ENCODE measurements around the gene DND1. TPM values are rescaled to one million over a fixed set of nuclear protein-coding genes. Genes with fewer than 3 reads are reported as not detected.
"Not testable (repeated sequence)": the region's sequence is repeated elsewhere in the genome, so short reads cannot be mapped to it uniquely, and the experiment has no call there.

DND1 gene
- total and polyA plus RNA-seq, 2 donors = 0.52 to 5.0 TPM

DNA sequence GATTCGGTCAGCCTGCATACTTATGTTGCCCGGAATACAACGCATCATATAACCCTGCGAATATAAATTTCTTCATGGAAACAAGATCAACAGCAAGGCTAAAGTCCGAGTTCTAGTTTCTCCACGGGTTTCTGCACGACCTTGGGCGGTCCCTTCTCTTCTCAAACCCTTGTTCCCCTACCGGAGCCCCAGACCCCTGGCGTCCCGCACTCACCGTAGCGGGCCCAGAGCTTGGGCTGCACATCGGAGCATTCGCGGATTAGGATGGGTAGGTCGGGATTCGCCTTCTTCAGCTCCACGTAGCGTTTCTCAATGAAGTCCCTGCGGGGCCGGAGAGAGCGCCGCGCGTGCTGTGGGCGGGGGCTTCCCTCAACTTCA, 26.3 kb downstream of the DND1 start:
- H3K27ac ChIP-seq (ENCODE audit: low read depth in 1 of 2, low read length in 1 of 2) = peak overlapping the region; percentile 85 to 88
- H3K4me3 ChIP-seq (ENCODE audit: low read length in 2 of 2) = peak overlapping the region; percentile 63 to 91
- H3K4me1 ChIP-seq (ENCODE audit: control insufficient read depth in 2 of 2, insufficient read depth in 2 of 2, low read length in 2 of 2) = peaks cover 8 to 14% of the 10 kb centered on the region in 2 donors
- no peak for DNase-seq (ENCODE audit: low read depth in 6 of 9, low spot score in 9 of 9)
- no peaks in the 10 kb centered on the region for H3K27me3 ChIP-seq (ENCODE audit: control insufficient read depth in 2 of 2, insufficient read depth in 1 of 2, low read length in 1 of 2)
- WGBS = 1% methylated on average over 27 of the region's 27 CpGs
- no peaks in the 10 kb centered on the region for H3K9me3 ChIP-seq (ENCODE audit: control insufficient read depth in 2 of 2, insufficient read depth in 1 of 2, low read length in 1 of 2)
- peaks cover 53 to 61% of the 10 kb centered on the region in 2 donors for H3K36me3 ChIP-seq (ENCODE audit: control insufficient read depth in 2 of 2, insufficient read depth in 2 of 2, low read length in 1 of 2)

DNA sequence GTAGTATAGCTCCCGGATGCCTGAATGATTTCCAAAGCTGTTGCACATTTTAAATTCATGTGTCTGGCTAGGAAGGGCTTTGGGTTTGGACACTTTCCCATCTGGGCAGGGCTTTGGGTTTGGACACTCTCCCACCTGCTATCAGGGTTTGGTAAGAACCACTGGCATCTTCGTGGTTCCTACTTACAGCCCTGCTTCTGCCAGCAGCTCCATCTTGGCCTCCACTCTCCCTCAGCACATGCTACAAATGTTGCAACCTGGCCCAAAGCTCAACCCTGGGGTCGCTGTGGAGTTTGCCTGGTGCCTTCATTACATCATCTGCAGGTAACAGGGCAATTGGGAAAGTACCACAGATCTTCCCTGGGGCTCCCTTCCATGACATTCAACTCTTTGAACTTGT, 30.7 kb downstream of the DND1 start:
- H3K36me3 ChIP-seq (ENCODE audit: control insufficient read depth in 2 of 2, insufficient read depth in 2 of 2, low read length in 1 of 2) = peaks cover 36 to 37% of the 10 kb centered on the region in 2 donors

DNA sequence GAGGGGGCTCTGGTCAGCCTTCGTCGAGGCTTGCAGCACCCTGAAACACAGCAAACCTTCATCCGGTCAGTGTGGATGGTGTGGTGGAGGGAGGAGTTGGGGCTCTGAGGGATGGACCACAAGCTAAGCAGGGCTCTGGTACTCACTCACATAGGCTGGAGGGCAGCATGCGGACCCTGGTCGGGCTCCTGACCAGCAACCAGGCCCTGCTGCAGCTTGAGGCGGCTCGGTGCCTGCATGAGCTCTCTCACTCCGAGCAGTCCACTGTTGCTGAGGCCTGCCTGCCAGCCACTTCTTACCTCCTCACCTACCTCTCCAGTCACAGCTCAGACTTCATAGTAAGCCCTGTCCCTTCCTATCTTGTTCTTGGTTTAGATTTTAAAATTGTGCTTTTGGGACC, 31.7 kb downstream of the DND1 start:
- Histone ChIP-seq H3K4me1 (ENCODE audit: control insufficient read depth in 2 of 2, insufficient read depth in 2 of 2, low read length in 2 of 2) (peaks cover 13 to 20% of the 10 kb centered on the region in 2 donors), H3K9me3 (ENCODE audit: control insufficient read depth in 2 of 2, insufficient read depth in 1 of 2, low read length in 1 of 2) (no peaks in the 10 kb centered on the region), H3K36me3 (ENCODE audit: control insufficient read depth in 2 of 2, insufficient read depth in 2 of 2, low read length in 1 of 2) (peaks cover 35 to 37% of the 10 kb centered on the region in 2 donors), H3K4me3 (ENCODE audit: low read length in 2 of 2) (no peak overlapping the region), H3K27me3 (ENCODE audit: control insufficient read depth in 2 of 2, insufficient read depth in 1 of 2, low read length in 1 of 2) (peaks cover 0 to 3% of the 10 kb centered on the region in 2 donors), H3K27ac (ENCODE audit: low read depth in 1 of 2, low read length in 1 of 2) (no peak overlapping the region)
- WGBS = 98% methylated on average over 8 of the region's 8 CpGs
- DNase-seq (ENCODE audit: low read depth in 6 of 9, low spot score in 9 of 9) = no peak

More for the DNA sequence above, 30.7 kb downstream of the DND1 start:
- Histone ChIP-seq H3K4me1 (ENCODE audit: control insufficient read depth in 2 of 2, insufficient read depth in 2 of 2, low read length in 2 of 2) (peaks cover 15 to 23% of the 10 kb centered on the region in 2 donors), H3K9me3 (ENCODE audit: control insufficient read depth in 2 of 2, insufficient read depth in 1 of 2, low read length in 1 of 2) (no peaks in the 10 kb centered on the region), H3K4me3 (ENCODE audit: low read length in 2 of 2) (no peak overlapping the region), H3K27ac (ENCODE audit: low read depth in 1 of 2, low read length in 1 of 2) (no peak overlapping the region), H3K27me3 (ENCODE audit: control insufficient read depth in 2 of 2, insufficient read depth in 1 of 2, low read length in 1 of 2) (no peaks in the 10 kb centered on the region)
- WGBS = 97% methylated on average over 3 of the region's 3 CpGs
- no peak for DNase-seq (ENCODE audit: low read depth in 6 of 9, low spot score in 9 of 9)

DNA sequence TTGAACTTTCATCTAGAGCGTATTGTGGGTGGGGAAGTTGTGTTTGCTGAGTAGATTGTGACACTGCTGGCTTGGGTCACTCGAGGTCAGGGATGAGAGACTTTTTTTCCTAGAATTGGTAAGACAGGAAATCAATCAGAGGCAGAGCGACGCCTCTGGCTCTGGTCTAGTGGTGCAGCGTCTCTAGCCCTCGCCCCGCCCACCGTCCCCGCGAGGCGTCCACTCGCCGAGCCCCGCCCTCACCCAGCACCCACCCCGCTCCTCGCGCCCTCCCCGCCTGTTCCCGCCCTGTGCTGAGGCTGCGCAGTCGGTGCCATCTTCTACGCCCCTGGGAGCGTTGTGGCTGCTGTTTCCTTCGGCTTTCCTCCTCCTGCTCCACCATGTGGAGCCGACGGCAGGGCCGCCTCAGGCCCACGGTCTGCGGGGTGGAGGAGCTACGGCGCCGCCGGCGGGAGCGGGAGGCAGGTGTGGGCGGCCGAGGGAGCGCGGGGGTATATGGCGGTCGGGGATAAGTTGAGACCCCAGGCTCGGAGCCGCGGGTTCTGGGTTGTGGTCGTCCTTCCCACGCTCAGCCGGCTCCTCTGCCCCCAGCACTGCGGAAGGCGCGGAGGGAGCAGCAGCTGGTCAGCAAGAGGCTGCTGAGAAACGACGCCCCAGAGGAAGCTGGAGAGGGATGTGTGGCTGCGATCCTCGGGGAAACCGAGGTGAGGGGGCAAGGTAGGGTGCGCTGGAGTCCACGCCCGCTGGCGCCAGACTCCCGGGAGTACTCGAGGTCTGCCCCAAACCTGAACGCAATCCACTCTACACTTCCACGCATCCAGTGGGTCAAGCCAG, 34.0 kb downstream of the DND1 start, which contains the start of gene TMCO6:
TMCO6 (plus strand) TSS at position 304 of the 834 bp plus-strand sequence; CDS start at position 381, 77 bp downstream.
- Histone ChIP-seq H3K9me3 (ENCODE audit: control insufficient read depth in 2 of 2, insufficient read depth in 1 of 2, low read length in 1 of 2) (no peaks in the 10 kb centered on the region), H3K4me1 (ENCODE audit: control insufficient read depth in 2 of 2, insufficient read depth in 2 of 2, low read length in 2 of 2) (peaks cover 7 to 16% of the 10 kb centered on the region in 2 donors), H3K27me3 (ENCODE audit: control insufficient read depth in 2 of 2, insufficient read depth in 1 of 2, low read length in 1 of 2) (peaks cover 0 to 4% of the 10 kb centered on the region in 2 donors), H3K27ac (ENCODE audit: low read depth in 1 of 2, low read length in 1 of 2) (peak within 1 kb of the TSS; percentile 66 to 80), H3K36me3 (ENCODE audit: control insufficient read depth in 2 of 2, insufficient read depth in 2 of 2, low read length in 1 of 2) (peaks cover 22 to 26% of the 10 kb centered on the region in 2 donors), H3K4me3 (ENCODE audit: low read length in 2 of 2) (peak within 1 kb of the TSS; percentile 65 to 87)
- DNase-seq (ENCODE audit: low read depth in 6 of 9, low spot score in 9 of 9) = peak; percentile 72 to 94 (median 90)
- under 1% methylated on average over 63 of the region's 63 CpGs for WGBS

DNA sequence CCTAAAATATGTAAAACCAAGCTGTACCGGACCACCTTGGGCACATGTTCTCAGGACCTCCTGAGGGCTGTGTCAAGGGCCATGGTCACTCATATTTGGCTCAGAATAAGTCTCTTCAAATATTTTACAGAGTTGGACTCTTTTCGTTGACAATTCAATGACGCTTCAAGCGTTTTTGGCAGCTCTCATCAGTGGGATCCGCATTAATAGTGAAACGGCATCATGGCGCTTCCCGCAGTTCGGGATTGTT, 34.6 kb downstream of the DND1 start:
- peak overlapping the region; percentile 66 to 80 for H3K27ac ChIP-seq (ENCODE audit: low read depth in 1 of 2, low read length in 1 of 2)
- peak overlapping the region; percentile 65 to 87 for H3K4me3 ChIP-seq (ENCODE audit: low read length in 2 of 2)
- 37% methylated on average over 9 of the region's 9 CpGs for WGBS
- DNase-seq (ENCODE audit: low read depth in 6 of 9, low spot score in 9 of 9); H3K27me3 ChIP-seq (ENCODE audit: control insufficient read depth in 2 of 2, insufficient read depth in 1 of 2, low read length in 1 of 2); H3K9me3 ChIP-seq (ENCODE audit: control insufficient read depth in 2 of 2, insufficient read depth in 1 of 2, low read length in 1 of 2): not testable (repeated sequence)
- peaks cover 7 to 16% of the 10 kb centered on the region in 2 donors for H3K4me1 ChIP-seq (ENCODE audit: control insufficient read depth in 2 of 2, insufficient read depth in 2 of 2, low read length in 2 of 2)
- peaks cover 17 to 20% of the 10 kb centered on the region in 2 donors for H3K36me3 ChIP-seq (ENCODE audit: control insufficient read depth in 2 of 2, insufficient read depth in 2 of 2, low read length in 1 of 2)

DNA sequence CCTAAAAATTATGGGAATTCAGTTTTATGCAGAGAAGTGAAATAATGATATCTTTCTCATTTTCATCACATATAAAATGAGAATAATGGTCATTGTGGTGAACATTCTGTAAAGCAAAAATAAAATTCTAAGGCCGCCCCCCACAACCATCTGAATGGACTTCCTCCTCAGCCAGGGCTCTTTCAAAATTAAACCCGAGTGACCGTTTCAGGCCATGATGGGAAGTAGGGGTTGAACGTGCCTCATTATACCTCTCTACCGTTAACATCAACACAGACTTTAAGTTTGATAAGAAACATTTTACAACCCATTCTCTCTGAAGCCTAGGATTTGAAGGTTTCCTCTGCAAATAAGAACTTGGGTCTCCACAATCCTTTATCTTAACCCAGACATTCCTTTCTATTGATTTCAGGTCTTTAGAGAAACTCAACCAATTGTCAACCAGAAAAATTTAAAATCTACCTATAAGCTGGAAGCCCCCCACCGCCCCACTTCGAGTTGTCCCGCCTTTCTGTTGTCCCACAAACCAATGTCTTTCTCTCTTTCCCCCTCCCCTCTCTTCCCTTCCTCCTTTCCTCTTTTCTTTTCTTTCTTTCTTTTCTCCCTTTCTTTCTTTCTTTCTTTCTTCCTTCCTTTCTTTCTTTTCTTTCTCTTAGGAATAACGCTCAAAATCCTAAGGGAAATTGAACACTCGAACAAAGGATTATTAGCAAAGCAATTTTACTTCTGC, 35.8 kb downstream of the DND1 start:
- H3K27me3 ChIP-seq (ENCODE audit: control insufficient read depth in 2 of 2, insufficient read depth in 1 of 2, low read length in 1 of 2) = peaks cover 11 to 22% of the 10 kb centered on the region in 2 donors
- no peak overlapping the region for H3K4me3 ChIP-seq (ENCODE audit: low read length in 2 of 2)
- H3K4me1 ChIP-seq (ENCODE audit: control insufficient read depth in 2 of 2, insufficient read depth in 2 of 2, low read length in 2 of 2) = peaks cover 7 to 23% of the 10 kb centered on the region in 2 donors
- 95% methylated on average over 10 of the region's 10 CpGs for WGBS
- peaks cover 4 to 11% of the 10 kb centered on the region in 2 donors for H3K36me3 ChIP-seq (ENCODE audit: control insufficient read depth in 2 of 2, insufficient read depth in 2 of 2, low read length in 1 of 2)
- DNase-seq (ENCODE audit: low read depth in 6 of 9, low spot score in 9 of 9) = no peak
- no peak overlapping the region for H3K27ac ChIP-seq (ENCODE audit: low read depth in 1 of 2, low read length in 1 of 2)
- no peaks in the 10 kb centered on the region for H3K9me3 ChIP-seq (ENCODE audit: control insufficient read depth in 2 of 2, insufficient read depth in 1 of 2, low read length in 1 of 2)

DNA sequence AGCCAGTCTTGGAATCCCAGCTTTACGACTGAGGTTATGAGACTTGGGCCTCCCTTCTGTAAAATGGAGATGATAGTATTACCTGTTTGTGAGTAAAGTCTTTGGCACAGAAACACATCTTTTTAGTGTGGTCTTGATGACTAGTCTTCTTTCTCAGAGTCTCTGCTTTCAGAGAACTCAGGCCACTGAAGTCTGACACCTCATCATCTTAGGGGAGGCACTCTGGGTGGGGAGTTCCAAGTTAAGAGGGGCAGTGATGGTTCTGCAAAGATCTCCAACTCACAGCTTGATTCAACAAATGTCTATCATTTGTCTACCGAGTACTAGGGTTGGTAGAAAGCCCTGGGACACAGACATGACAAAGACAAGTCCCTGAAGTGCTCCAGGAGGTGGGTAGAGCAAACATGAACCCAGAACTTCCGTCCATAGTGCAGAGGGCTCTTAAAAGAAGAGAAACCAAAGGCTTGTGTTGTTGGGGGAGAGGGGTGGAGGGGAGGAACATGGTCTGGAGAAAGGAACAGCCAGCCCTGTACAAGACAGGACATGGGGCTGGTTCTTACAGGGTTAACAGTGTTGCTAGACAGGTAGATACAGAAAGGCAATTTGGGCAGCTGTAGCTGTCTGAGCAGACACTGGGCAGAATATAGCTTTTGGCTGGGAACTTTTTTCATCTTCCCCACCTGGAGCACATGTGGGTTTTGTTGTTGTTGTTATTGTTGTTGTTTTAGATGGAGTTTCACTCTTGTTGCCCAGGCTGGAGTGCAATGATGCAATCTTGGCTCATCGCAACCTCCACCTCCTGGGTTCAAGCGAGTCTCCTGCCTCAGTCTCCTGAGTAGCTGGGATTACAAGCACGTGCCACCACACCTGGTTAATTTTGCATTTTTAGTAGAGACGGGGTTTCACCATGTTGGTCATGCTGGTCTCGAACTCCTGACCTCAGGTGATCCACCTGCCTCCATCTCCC, 37.8 kb downstream of the DND1 start:
- WGBS = 93% methylated on average over 8 of the region's 8 CpGs
- H3K27ac ChIP-seq (ENCODE audit: low read depth in 1 of 2, low read length in 1 of 2) = no peak overlapping the region
- no peak overlapping the region for H3K4me3 ChIP-seq (ENCODE audit: low read length in 2 of 2)
- peaks cover 0 to 2% of the 10 kb centered on the region in 2 donors for H3K9me3 ChIP-seq (ENCODE audit: control insufficient read depth in 2 of 2, insufficient read depth in 1 of 2, low read length in 1 of 2)
- H3K4me1 ChIP-seq (ENCODE audit: control insufficient read depth in 2 of 2, insufficient read depth in 2 of 2, low read length in 2 of 2) = peaks cover 18 to 33% of the 10 kb centered on the region in 2 donors
- H3K27me3 ChIP-seq (ENCODE audit: control insufficient read depth in 2 of 2, insufficient read depth in 1 of 2, low read length in 1 of 2) = peaks cover 24 to 42% of the 10 kb centered on the region in 2 donors
- H3K36me3 ChIP-seq (ENCODE audit: control insufficient read depth in 2 of 2, insufficient read depth in 2 of 2, low read length in 1 of 2) = no peaks in the 10 kb centered on the region
- DNase-seq (ENCODE audit: low read depth in 6 of 9, low spot score in 9 of 9) = no peak

DNA sequence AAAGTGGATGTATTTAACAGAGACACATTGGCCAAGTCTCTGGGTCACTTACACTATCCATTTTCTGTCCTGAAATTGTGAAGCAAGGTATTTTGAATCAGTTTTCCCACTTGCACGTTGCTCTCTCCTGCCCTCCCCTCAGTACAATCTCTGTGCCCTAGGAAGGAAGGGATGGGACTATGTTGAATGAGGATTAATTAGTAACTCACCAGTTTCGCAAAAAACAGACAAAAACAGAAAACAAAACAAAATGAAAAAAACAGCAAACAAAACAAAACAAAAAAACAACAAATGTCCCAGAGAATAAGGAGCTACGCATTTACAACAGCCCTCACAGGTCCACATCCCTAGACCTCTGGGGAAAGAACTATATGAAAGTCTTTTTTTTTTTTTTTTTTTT, 39.3 kb downstream of the DND1 start:
- Histone ChIP-seq H3K4me1 (ENCODE audit: control insufficient read depth in 2 of 2, insufficient read depth in 2 of 2, low read length in 2 of 2) (peaks cover 11 to 22% of the 10 kb centered on the region in 2 donors), H3K36me3 (ENCODE audit: control insufficient read depth in 2 of 2, insufficient read depth in 2 of 2, low read length in 1 of 2) (no peaks in the 10 kb centered on the region), H3K27ac (ENCODE audit: low read depth in 1 of 2, low read length in 1 of 2) (no peak overlapping the region), H3K4me3 (ENCODE audit: low read length in 2 of 2) (no peak overlapping the region), H3K27me3 (ENCODE audit: control insufficient read depth in 2 of 2, insufficient read depth in 1 of 2, low read length in 1 of 2) (peaks cover 26 to 50% of the 10 kb centered on the region in 2 donors), H3K9me3 (ENCODE audit: control insufficient read depth in 2 of 2, insufficient read depth in 1 of 2, low read length in 1 of 2) (peaks cover 0 to 2% of the 10 kb centered on the region in 2 donors)
- WGBS = 86% methylated on average over 3 of the region's 3 CpGs
- no peak for DNase-seq (ENCODE audit: low read depth in 6 of 9, low spot score in 9 of 9)
